ENCODE data around the gene GYS1. TPM values are rescaled to one million over a fixed set of nuclear protein-coding genes. Genes with fewer than 3 reads are reported as not detected.

Gene GYS1
- total RNA-seq, 4 donors from 2014 or later: 31.8 to 107 (median 40.9) TPM

- WGBS, 2 donors (ENCODE audit: low coverage in 1 of 2): 88 to 94% methylated on average over 8 to 9 of the region's 9 CpGs
- H3K27me3 ChIP-seq: peaks cover 40% of the 10 kb centered on the region
- DNase-seq: no peak
- H3K4me3 ChIP-seq: no peak overlapping the region
- TF ChIP-seq POLR2A (IDR thresholded peaks at IDR 0.05): no peak
- no peak for TF ChIP-seq CTCF (IDR thresholded peaks at IDR 0.05)
- no peak for TF ChIP-seq POLR2AphosphoS5 (IDR thresholded peaks at IDR 0.05)
- TF ChIP-seq EP300 (IDR thresholded peaks at IDR 0.05; ENCODE audit: low read depth): no peak
- intact Hi-C loops (cut with DNase I; ENCODE audit: low total_unique reads): no loop called here
- H3K36me3 ChIP-seq: no peaks in the 10 kb centered on the region
- no peak overlapping the region for H3K27ac ChIP-seq
- in situ Hi-C loops (cut with MboI; ENCODE audit: low pct_ligation_motif_present in 1 of 4, low pct_unique_long_range_greater_than_20kb in 1 of 4, low sequenced_read_pairs in 3 of 4): no loop called here
- H3K4me1 ChIP-seq: peaks cover 9 to 25% (median 23%) of the 10 kb centered on the region in 4 donors
- no peaks in the 10 kb centered on the region for H3K9me3 ChIP-seq
These were observed 29.0 kb upstream of the GYS1 start for GRCh38 chr19:49022116-49022515.

- Histone ChIP-seq H3K4me3 (no peak overlapping the region), H3K9me3 (no peaks in the 10 kb centered on the region), H3K27me3 (peaks cover 40% of the 10 kb centered on the region), H3K4me1 (peaks cover 9 to 25% (median 23%) of the 10 kb centered on the region in 4 donors), H3K27ac (no peak overlapping the region), H3K36me3 (no peaks in the 10 kb centered on the region)
- in situ Hi-C loops (cut with MboI; ENCODE audit: low pct_ligation_motif_present in 1 of 4, low pct_unique_long_range_greater_than_20kb in 1 of 4, low sequenced_read_pairs in 3 of 4) (no loop called here), intact Hi-C loops (cut with DNase I; ENCODE audit: low total_unique reads) (no loop called here)
- 14 to 28% methylated on average over 4 to 16 of the region's 16 CpGs for WGBS, 2 donors (ENCODE audit: low coverage in 1 of 2)
- TF ChIP-seq CTCF (IDR thresholded peaks at IDR 0.05) (no peak), POLR2AphosphoS5 (IDR thresholded peaks at IDR 0.05) (no peak), POLR2A (IDR thresholded peaks at IDR 0.05) (no peak), EP300 (IDR thresholded peaks at IDR 0.05; ENCODE audit: low read depth) (no peak)
- no peak for DNase-seq
These were observed 28.1 kb upstream of the GYS1 start for GRCh38 chr19:49020931-49021895.

GRCh38 chr19:49020342-49020741, 27.2 kb upstream of the GYS1 start:
- in situ Hi-C loops (cut with MboI; ENCODE audit: low pct_ligation_motif_present in 1 of 4, low pct_unique_long_range_greater_than_20kb in 1 of 4, low sequenced_read_pairs in 3 of 4): no loop called here

More at GRCh38 chr19:49020342-49020741, 27.2 kb upstream of the GYS1 start:
- TF ChIP-seq EP300 (IDR thresholded peaks at IDR 0.05; ENCODE audit: low read depth) (no peak), POLR2AphosphoS5 (IDR thresholded peaks at IDR 0.05) (no peak), POLR2A (IDR thresholded peaks at IDR 0.05) (no peak), CTCF (IDR thresholded peaks at IDR 0.05) (no peak)
- no peak overlapping the region for H3K27ac ChIP-seq
- intact Hi-C loops (cut with DNase I; ENCODE audit: low total_unique reads): no loop called here
- H3K9me3 ChIP-seq: no peaks in the 10 kb centered on the region
- no peak for DNase-seq
- WGBS, 2 donors (ENCODE audit: low coverage in 1 of 2): 71% methylated on average over 11 of the region's 11 CpGs; no CpG with 5 or more reads in 1 of the 2 donors
- H3K4me1 ChIP-seq: peaks cover 9 to 25% (median 23%) of the 10 kb centered on the region in 4 donors
- H3K27me3 ChIP-seq: peaks cover 40% of the 10 kb centered on the region
- H3K36me3 ChIP-seq: no peaks in the 10 kb centered on the region
- H3K4me3 ChIP-seq: no peak overlapping the region
